ENCODE measurements around the gene SAA1. TPM values are rescaled to one million over a fixed set of nuclear protein-coding genes. Genes with fewer than 3 reads are reported as not detected.

The SAA1 gene
- total RNA-seq, 2 experiments from 2014 or later = not detected

GRCh38 chr11:18304745-18305144, 38.7 kb downstream of the SAA1 start:
- CTCF ChIA-PET = interaction anchor here (0.8 kb wide), 2 partner anchors 391 to 848 kb away, joined by 6 read pairs; no protein-coding TSS in a partner anchor
- POLR2A ChIA-PET = no interaction called here

GRCh38 chr11:18307461-18308139, 41.5 kb downstream of the SAA1 start:
- ChIA-PET POLR2A (no interaction called here), CTCF (no interaction called here)

GRCh38 chr11:18308242-18308641, 42.2 kb downstream of the SAA1 start:
- CTCF ChIA-PET = no interaction called here
- POLR2A ChIA-PET = no interaction called here

- POLR2A ChIA-PET = no interaction called here
- CTCF ChIA-PET = no interaction called here
These were observed 43.6 kb downstream of the SAA1 start for GRCh38 chr11:18309691-18310090.

GRCh38 chr11:18310800-18311340, 44.8 kb downstream of the SAA1 start:
- ChIA-PET CTCF (no interaction called here), POLR2A (no interaction called here)

- POLR2A ChIA-PET = no interaction called here
- CTCF ChIA-PET = no interaction called here
These were observed 45.9 kb downstream of the SAA1 start for GRCh38 chr11:18312012-18312411.

GRCh38 chr11:18312663-18313420, 46.8 kb downstream of the SAA1 start:
- POLR2A ChIA-PET = interaction anchor here (0.7 kb wide), 1 partner anchor 82 kb away, joined by 4 read pairs; no protein-coding TSS in a partner anchor
- CTCF ChIA-PET = interaction anchor here (1.0 kb wide), 1 partner anchor 22 kb away, joined by 3 read pairs; no protein-coding TSS in a partner anchor

GRCh38 chr11:18313965-18314763, 48.1 kb downstream of the SAA1 start:
- CTCF ChIA-PET = interaction anchor here (1.0 kb wide), 1 partner anchor 20 kb away, joined by 3 read pairs; no protein-coding TSS in a partner anchor
- POLR2A ChIA-PET = interaction anchor here (0.6 kb wide), 1 partner anchor 53 kb away, joined by 4 read pairs; no protein-coding TSS in a partner anchor

- ChIA-PET CTCF (interaction anchor here (0.6 kb wide), 1 partner anchor 34 kb away, joined by 3 read pairs; no protein-coding TSS in a partner anchor), POLR2A (interaction anchor here (0.6 kb wide), 1 partner anchor 54 kb away, joined by 4 read pairs; no protein-coding TSS in a partner anchor)
These were observed 48.9 kb downstream of the SAA1 start for GRCh38 chr11:18314784-18315523.

GRCh38 chr11:18315893-18316292, 49.8 kb downstream of the SAA1 start:
- ChIA-PET POLR2A (interaction anchor here (0.5 to 0.6 kb wide), 2 partner anchors 84 to 185 kb away, joined by 3 to 4 read pairs; no protein-coding TSS in a partner anchor), CTCF (no interaction called here)

- POLR2A ChIA-PET = no interaction called here
- CTCF ChIA-PET = no interaction called here
These were observed 51.5 kb downstream of the SAA1 start for GRCh38 chr11:18317551-18317950.

Other genes starting within 250 kb of the SAA1 start
- gene TPH1, start 220.0 kb upstream of the SAA1 start, total RNA-seq = under 1 TPM; 0.38 to 0.50 TPM
- gene SAAL1, start 160.2 kb upstream of the SAA1 start, total RNA-seq = 10 to 100 TPM; 48.0 to 51.9 TPM
- gene MRGPRX3, start 133.7 kb upstream of the SAA1 start, total RNA-seq = not detected
- gene MRGPRX4, start 93.4 kb upstream of the SAA1 start, total RNA-seq = not detected
- not detected for gene SAA4, start 29.5 kb upstream of the SAA1 start, total RNA-seq
- not detected for gene SAA2, start 17.6 kb upstream of the SAA1 start, total RNA-seq
- 10 to 100 TPM; 16.1 to 16.5 TPM for gene HPS5, start 55.9 kb downstream of the SAA1 start, total RNA-seq
- 10 to 100 TPM; 64.0 to 65.7 TPM for gene GTF2H1, start 56.3 kb downstream of the SAA1 start, total RNA-seq
- 1,000 to 10,000 TPM; 2,412 to 2,434 TPM for gene LDHA, start 128.3 kb downstream of the SAA1 start, total RNA-seq
- gene LDHC, start 146.1 kb downstream of the SAA1 start, total RNA-seq = not detected
- not detected for gene LDHAL6A, start 189.6 kb downstream of the SAA1 start, total RNA-seq

Data from activated CD8-positive, alpha-beta memory T cell treated with anti-CD3 and anti-CD28 coated beads for 36 hours (primary cell).